Measurements from ENCODE around the gene TENT5A. TPM values are rescaled to one million over a fixed set of nuclear protein-coding genes. Genes with fewer than 3 reads are reported as not detected.

Gene TENT5A
- total RNA-seq, 1 donor, result 40.0 TPM

- no peak for TF ChIP-seq CTCF (IDR thresholded peaks at IDR 0.05; ENCODE audit: insufficient read depth, low read length)
- DNase-seq (ENCODE audit: low read depth), result no peak
- no peak overlapping the region for H3K4me3 ChIP-seq (ENCODE audit: low read depth, low read length)
These were observed 2.4 kb upstream of the TENT5A start for GRCh38 chr6:81754906-81755305.

- TF ChIP-seq CTCF (IDR thresholded peaks at IDR 0.05; ENCODE audit: insufficient read depth, low read length), result peak; percentile 74
- peak; percentile 63 for DNase-seq (ENCODE audit: low read depth)
- peak overlapping the region; percentile 96 for H3K4me3 ChIP-seq (ENCODE audit: low read depth, low read length)
These were observed 1.5 kb upstream of the TENT5A start for GRCh38 chr6:81753711-81754577.

- peak overlapping the region; percentile 96 for H3K4me3 ChIP-seq (ENCODE audit: low read depth, low read length)
- peak; percentile 48 for TF ChIP-seq CTCF (IDR thresholded peaks at IDR 0.05; ENCODE audit: insufficient read depth, low read length)
- peak; percentile 94 for DNase-seq (ENCODE audit: low read depth)
These were observed 635 bp upstream of the TENT5A start for GRCh38 chr6:81752921-81753710.

GRCh38 chr6:81751388-81752083 lies 945 bp downstream of the TENT5A start:
- peak overlapping the region; percentile 96 for H3K4me3 ChIP-seq (ENCODE audit: low read depth, low read length)
- DNase-seq (ENCODE audit: low read depth), result peak; percentile 59
- TF ChIP-seq CTCF (IDR thresholded peaks at IDR 0.05; ENCODE audit: insufficient read depth, low read length), result no peak

- H3K4me3 ChIP-seq (ENCODE audit: low read depth, low read length), result peak overlapping the region; percentile 96
- DNase-seq (ENCODE audit: low read depth), result peak; percentile 50
- TF ChIP-seq CTCF (IDR thresholded peaks at IDR 0.05; ENCODE audit: insufficient read depth, low read length), result no peak
These were observed 1.6 kb downstream of the TENT5A start for GRCh38 chr6:81750681-81751387.

- peak overlapping the region; percentile 96 for H3K4me3 ChIP-seq (ENCODE audit: low read depth, low read length)
- TF ChIP-seq CTCF (IDR thresholded peaks at IDR 0.05; ENCODE audit: insufficient read depth, low read length), result peak; percentile 4
- peak; percentile 38 for DNase-seq (ENCODE audit: low read depth)
These were observed 2.3 kb downstream of the TENT5A start for GRCh38 chr6:81750200-81750599.
